ENCODE results near the gene PAWR. TPM values are rescaled to one million over a fixed set of nuclear protein-coding genes. Genes with fewer than 3 reads are reported as not detected.
A peak's percentile ranks its signal among the peaks of the same experiment; 100 is the strongest.

The PAWR gene
- total RNA-seq, 1 experiment from 2014 or later = 176 TPM

DNA sequence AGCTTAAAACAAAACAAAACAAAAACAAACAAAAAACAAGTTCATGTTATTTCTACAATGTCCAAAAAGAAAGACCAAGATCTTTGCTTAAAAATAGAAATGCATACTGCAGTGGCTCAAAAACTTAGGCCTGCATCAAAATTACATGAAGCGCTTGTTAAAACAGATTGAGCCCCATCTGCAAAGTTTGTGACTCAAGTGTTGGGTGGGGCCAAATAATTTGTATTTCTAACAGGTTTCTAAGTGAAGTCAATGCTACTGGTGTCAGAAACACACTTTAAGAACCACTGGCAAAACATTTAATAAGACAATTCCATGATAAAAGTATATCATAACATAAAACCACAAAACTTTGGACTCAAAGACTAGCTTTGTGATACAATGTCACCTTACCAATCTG, 105.6 kb downstream of the PAWR start:
- Mint-ChIP-seq H3K27ac (peak overlapping the region in 1 of 3 experiments; percentile 3; a peak in 1 of 7 replicates), H3K27me3 (ENCODE audit: low read depth) (no peaks in the 10 kb centered on the region; the same call in 1 of the 2 replicates), H3K36me3 (ENCODE audit: insufficient read depth in 1 of 3, low read depth in 3 of 3) (peaks cover 6 to 18% (median 11%) of the 10 kb centered on the region in 3 experiments; a peak in 6 of 7 replicates), H3K9me3 (no peaks in the 10 kb centered on the region), H3K4me3 (no peak overlapping the region), H3K4me1 (no peaks in the 10 kb centered on the region)
- H3K79me2 ChIP-seq (ENCODE audit: insufficient read depth, low read length) = no peaks in the 10 kb centered on the region
- H3K4ac ChIP-seq (ENCODE audit: low read depth, low read length) = no peak overlapping the region
- H2AK5ac ChIP-seq (ENCODE audit: insufficient read length, low read length) = no peak overlapping the region
- no peak overlapping the region for H3K18ac ChIP-seq (ENCODE audit: insufficient read length, low read depth, low read length)
- TF ChIP-seq, protein P1, sequence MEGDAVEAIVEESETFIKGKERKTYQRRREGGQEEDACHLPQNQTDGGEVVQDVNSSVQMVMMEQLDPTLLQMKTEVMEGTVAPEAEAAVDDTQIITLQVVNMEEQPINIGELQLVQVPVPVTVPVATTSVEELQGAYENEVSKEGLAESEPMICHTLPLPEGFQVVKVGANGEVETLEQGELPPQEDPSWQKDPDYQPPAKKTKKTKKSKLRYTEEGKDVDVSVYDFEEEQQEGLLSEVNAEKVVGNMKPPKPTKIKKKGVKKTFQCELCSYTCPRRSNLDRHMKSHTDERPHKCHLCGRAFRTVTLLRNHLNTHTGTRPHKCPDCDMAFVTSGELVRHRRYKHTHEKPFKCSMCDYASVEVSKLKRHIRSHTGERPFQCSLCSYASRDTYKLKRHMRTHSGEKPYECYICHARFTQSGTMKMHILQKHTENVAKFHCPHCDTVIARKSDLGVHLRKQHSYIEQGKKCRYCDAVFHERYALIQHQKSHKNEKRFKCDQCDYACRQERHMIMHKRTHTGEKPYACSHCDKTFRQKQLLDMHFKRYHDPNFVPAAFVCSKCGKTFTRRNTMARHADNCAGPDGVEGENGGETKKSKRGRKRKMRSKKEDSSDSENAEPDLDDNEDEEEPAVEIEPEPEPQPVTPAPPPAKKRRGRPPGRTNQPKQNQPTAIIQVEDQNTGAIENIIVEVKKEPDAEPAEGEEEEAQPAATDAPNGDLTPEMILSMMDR (conservative IDR thresholded peaks at IDR 0.05) = no peak
- WGBS (ENCODE audit: extremely low coverage, insufficient read length, low lambda C conversion rate) = no CpG with 5 or more reads among the region's 1 CpG
- no peak overlapping the region for H2BK5ac ChIP-seq (ENCODE audit: insufficient read length, low read length)
- DNase-seq = no peak
- H2BK15ac ChIP-seq (ENCODE audit: low read depth, low read length) = no peak overlapping the region
- H2BK120ac ChIP-seq (ENCODE audit: low read depth, low read length, poor library complexity, severe bottlenecking) = no peak overlapping the region
- H4K91ac ChIP-seq (ENCODE audit: insufficient read length, low read depth, low read length) = no peak overlapping the region
- no peak overlapping the region for H3T11ph ChIP-seq (ENCODE audit: low read length)
- no peak overlapping the region for H2BK12ac ChIP-seq (ENCODE audit: insufficient read length, low read depth, low read length)
- H3K14ac ChIP-seq (ENCODE audit: insufficient read depth, low read length) = no peak overlapping the region
- H2AFZ ChIP-seq (ENCODE audit: low read length) = no peak overlapping the region
- H3K27ac ChIP-seq (ENCODE audit: insufficient read length, low read depth, low read length) = no peak overlapping the region
- H3K79me1 ChIP-seq (ENCODE audit: insufficient read depth, low read depth, low read length, poor library complexity, severe bottlenecking) = no peaks in the 10 kb centered on the region
- no peaks in the 10 kb centered on the region for H4K20me1 ChIP-seq (ENCODE audit: control insufficient read depth, insufficient read depth, insufficient read length)
- H3K4me2 ChIP-seq (ENCODE audit: insufficient read depth, insufficient read length, low read length) = no peak overlapping the region
- no peaks in the 10 kb centered on the region for H3K9me3 ChIP-seq (ENCODE audit: control insufficient read depth, low read depth, low read length)
- H4K8ac ChIP-seq (replicated peaks; ENCODE audit: insufficient read length, low read depth, low read length) = no peak overlapping the region
- H3K27me3 ChIP-seq (ENCODE audit: insufficient read depth, low read length) = no peaks in the 10 kb centered on the region
- no peak overlapping the region for H2BK20ac ChIP-seq (ENCODE audit: low read depth, low read length, poor library complexity, severe bottlenecking)
- no peak overlapping the region for H3K56ac ChIP-seq (ENCODE audit: insufficient read length, low read depth, low read length)
- no peak overlapping the region for H3K23ac ChIP-seq (ENCODE audit: insufficient read length, low read depth, low read length)
- H3K4me1 ChIP-seq (ENCODE audit: insufficient read depth, low read length) = no peaks in the 10 kb centered on the region
- H3K9ac ChIP-seq (ENCODE audit: extremely low read depth, insufficient read length, low read length) = no peak overlapping the region
- H3K23me2 ChIP-seq (ENCODE audit: insufficient read length, low read depth, low read length, poor library complexity, severe bottlenecking) = no peaks in the 10 kb centered on the region
- no peak overlapping the region for H4K5ac ChIP-seq (ENCODE audit: insufficient read length, low read depth, low read length)
